HepG2 (cell line): ENCODE results near the gene SNAI3. TPM values are rescaled to one million over a fixed set of nuclear protein-coding genes. Genes with fewer than 3 reads are reported as not detected.

Source experiments
- ARHGAP35 ChIP-seq: sonication (generic); formaldehyde crosslinking; IDR thresholded peaks from 2 replicates; pipeline ENCODE4 v1.9.0; 2022; ENCODE audit warnings: mild to moderate bottlenecking, inconsistent platforms, moderate library complexity, missing genetic modification reagents, borderline replicate concordance
- BCL6 ChIP-seq: IDR thresholded peaks from 2 replicates; pipeline ENCODE4 v1.6.1; 2016; ENCODE audit warnings: missing genetic modification reagents, missing compliant biosample characterization
- GPN1 ChIP-seq: sonication (generic); formaldehyde crosslinking; IDR thresholded peaks from 2 replicates; pipeline ENCODE4 v1.5.1; 2020; ENCODE audit warnings: missing genetic modification reagents, borderline replicate concordance
- HOXA7 ChIP-seq: sonication (generic); formaldehyde crosslinking; IDR thresholded peaks from 2 replicates; pipeline ENCODE4 v1.8.1; 2022; ENCODE audit warnings: mild to moderate bottlenecking, missing genetic modification reagents, moderate library complexity
- KDM4B ChIP-seq: sonication (generic); formaldehyde crosslinking; IDR thresholded peaks from 2 replicates; pipeline ENCODE4 v1.4.0; 2020; ENCODE audit warnings: missing genetic modification reagents
- PPARG ChIP-seq: conservative IDR thresholded peaks from 2 replicates; pipeline ENCODE4 v1.6.1; 2016; ENCODE audit warnings: missing biosample characterization, missing genetic modification reagents
- RFX1 ChIP-seq: fragments of 450-650 bp; IDR thresholded peaks from 2 replicates; pipeline ENCODE4 v1.6.1; 2017
- TMF1 ChIP-seq: sonication (generic); formaldehyde crosslinking; IDR thresholded peaks from 2 replicates; pipeline ENCODE4 v1.8.1; 2022; ENCODE audit warnings: low read depth, missing genetic modification reagents
- ZIK1 ChIP-seq: sonication (generic); formaldehyde crosslinking; IDR thresholded peaks from 2 replicates; pipeline ENCODE4 v1.5.0; 2020; ENCODE audit warnings: mild to moderate bottlenecking, low read depth, missing genetic modification reagents, borderline replicate concordance
- ZNF383 ChIP-seq: sonication (generic); formaldehyde crosslinking; IDR thresholded peaks from 2 replicates; pipeline ENCODE4 v1.4.0; 2020; ENCODE audit warnings: missing genetic modification reagents, mild to moderate bottlenecking, borderline replicate concordance
- ZNF546 ChIP-seq: sonication (generic); formaldehyde crosslinking; conservative IDR thresholded peaks from 2 replicates; pipeline ENCODE4 v1.8.1; 2023; ENCODE audit warnings: mild to moderate bottlenecking, missing genetic modification reagents
- ZNF552 ChIP-seq: sonication (generic); formaldehyde crosslinking; IDR thresholded peaks from 2 replicates; pipeline ENCODE4 v1.9.0; 2022; ENCODE audit warnings: missing genetic modification reagents, mild to moderate bottlenecking, borderline replicate concordance
- polyA plus RNA-seq, 8 experiments: library from polyadenylated mRNA; depleted of rRNA in 3 of 8; stranded (reverse) in 7 of 8; unstranded in 1 of 8; fragments of >200 nt; fragmentation: Illumina TruSeq in 4 of 8; extraction: Trizol in 4 of 8; gene quantifications; 2 replicates each; pipeline versions ENCODE4 v1.2.1 to v1.2.3, GENCODE V29; 2011 to 2016; ENCODE audit warnings: low read depth in 4 of 8, missing spikeins in 1 of 8, mixed read lengths in 1 of 8; ENCODE audit not compliant: insufficient read depth in 1 of 8
- total RNA-seq, 5 experiments: library from RNA; depleted of rRNA; stranded (reverse); fragments of >200 nt; fragmentation: Illumina TruSeq; extraction: Trizol; gene quantifications; 2 replicates each; pipeline ENCODE4 v1.2.3, GENCODE V29; 2016; ENCODE audit warnings: low read depth in 1 of 5
- TF ChIP-seq, protein P1 (sequence below): sonication (generic); formaldehyde crosslinking; IDR thresholded peaks from 2 replicates; pipeline ENCODE4 v1.5.1; 2020; ENCODE audit warnings: mild to moderate bottlenecking, missing genetic modification reagents
- TF ChIP-seq, protein P2 (sequence below): sonication (generic); formaldehyde crosslinking; IDR thresholded peaks from 2 replicates; pipeline ENCODE4 v1.9.0; 2021; ENCODE audit warnings: missing genetic modification reagents, borderline replicate concordance
- TF ChIP-seq, protein P3 (sequence below): sonication (generic); formaldehyde crosslinking; conservative IDR thresholded peaks from 2 replicates; pipeline ENCODE4 v1.4.0; 2020; ENCODE audit warnings: missing genetic modification reagents
- TF ChIP-seq, protein P4 (sequence below): sonication (generic); formaldehyde crosslinking; IDR thresholded peaks from 2 replicates; pipeline ENCODE4 v1.5.1; 2020; ENCODE audit warnings: missing genetic modification reagents, mild to moderate bottlenecking, borderline replicate concordance
- TF ChIP-seq, protein P5 (sequence below): sonication (generic); formaldehyde crosslinking; IDR thresholded peaks from 2 replicates; pipeline ENCODE4 v1.4.0; 2020; ENCODE audit warnings: missing genetic modification reagents

The SNAI3 gene
- total and polyA plus RNA-seq, 2 of the 13 experiments (the other 11 are each of a cell fraction or from before 2014, with no cell fraction given): 0.09 to 0.18 TPM

DNA sequence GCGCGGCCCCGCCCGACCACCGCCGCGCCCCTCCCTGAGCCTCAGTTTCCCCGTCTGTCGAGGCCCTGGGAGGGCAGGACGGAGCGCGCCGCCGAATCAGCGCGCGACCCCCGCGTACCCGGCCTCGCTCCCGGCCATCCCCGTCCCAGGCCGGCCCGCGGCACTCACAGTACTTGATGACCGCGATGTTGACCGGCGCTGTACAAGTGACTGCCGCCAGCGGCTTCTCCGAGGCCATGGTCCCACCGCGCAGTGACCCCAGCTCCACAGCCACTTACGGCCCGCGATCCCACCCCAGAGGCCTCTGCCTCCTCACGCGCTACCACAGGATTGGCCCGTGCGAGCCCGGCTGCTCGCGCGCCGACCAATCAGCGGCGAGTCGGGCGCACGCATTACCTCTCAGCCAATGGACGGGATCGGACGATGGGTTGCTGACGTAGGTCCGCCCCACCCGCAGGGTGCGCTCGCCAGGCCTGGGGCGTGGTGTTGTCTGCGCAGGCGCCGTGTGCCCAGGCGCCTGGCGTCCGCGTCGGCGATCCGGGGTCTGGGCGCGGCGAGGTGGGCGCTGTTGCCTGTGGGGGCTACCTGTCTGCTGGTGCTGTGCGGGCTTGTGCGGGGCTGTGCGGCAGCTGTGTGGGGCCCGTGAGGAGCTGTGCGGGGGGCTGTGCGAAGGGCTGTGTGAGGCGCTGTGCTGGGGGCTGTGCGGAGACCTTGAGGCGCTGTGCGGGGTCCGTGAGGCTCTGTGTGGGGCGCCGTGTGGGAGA, 23.3 kb downstream of the SNAI3 start, which contains the start of gene MVD (continued):
- TF ChIP-seq, protein P1, sequence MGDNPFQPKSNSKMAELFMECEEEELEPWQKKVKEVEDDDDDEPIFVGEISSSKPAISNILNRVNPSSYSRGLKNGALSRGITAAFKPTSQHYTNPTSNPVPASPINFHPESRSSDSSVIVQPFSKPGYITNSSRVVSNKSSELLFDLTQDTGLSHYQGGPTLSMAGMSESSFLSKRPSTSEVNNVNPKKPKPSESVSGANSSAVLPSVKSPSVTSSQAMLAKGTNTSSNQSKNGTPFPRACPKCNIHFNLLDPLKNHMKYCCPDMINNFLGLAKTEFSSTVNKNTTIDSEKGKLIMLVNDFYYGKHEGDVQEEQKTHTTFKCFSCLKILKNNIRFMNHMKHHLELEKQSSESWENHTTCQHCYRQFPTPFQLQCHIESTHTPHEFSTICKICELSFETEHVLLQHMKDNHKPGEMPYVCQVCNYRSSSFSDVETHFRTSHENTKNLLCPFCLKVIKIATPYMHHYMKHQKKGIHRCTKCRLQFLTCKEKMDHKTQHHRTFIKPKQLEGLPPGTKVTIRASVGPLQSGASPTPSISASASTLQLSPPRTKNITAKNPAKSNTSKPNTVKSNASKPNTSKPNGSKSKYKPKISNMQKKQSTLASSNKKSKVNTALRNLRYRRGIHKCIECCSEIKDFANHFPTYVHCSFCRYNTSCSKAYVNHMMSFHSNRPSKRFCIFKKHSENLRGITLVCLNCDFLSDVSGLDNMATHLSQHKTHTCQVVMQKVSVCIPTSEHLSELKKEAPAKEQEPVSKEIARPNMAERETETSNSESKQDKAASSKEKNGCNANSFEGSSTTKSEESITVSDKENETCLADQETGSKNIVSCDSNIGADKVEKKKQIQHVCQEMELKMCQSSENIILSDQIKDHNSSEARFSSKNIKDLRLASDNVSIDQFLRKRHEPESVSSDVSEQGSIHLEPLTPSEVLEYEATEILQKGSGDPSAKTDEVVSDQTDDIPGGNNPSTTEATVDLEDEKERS (CRISPR knock-in tag): 0 out of 2 replicates have a peak, but pooled peaks have one; percentile 28
- TF ChIP-seq ZIK1: peak; percentile 88
- TF ChIP-seq, protein P2, sequence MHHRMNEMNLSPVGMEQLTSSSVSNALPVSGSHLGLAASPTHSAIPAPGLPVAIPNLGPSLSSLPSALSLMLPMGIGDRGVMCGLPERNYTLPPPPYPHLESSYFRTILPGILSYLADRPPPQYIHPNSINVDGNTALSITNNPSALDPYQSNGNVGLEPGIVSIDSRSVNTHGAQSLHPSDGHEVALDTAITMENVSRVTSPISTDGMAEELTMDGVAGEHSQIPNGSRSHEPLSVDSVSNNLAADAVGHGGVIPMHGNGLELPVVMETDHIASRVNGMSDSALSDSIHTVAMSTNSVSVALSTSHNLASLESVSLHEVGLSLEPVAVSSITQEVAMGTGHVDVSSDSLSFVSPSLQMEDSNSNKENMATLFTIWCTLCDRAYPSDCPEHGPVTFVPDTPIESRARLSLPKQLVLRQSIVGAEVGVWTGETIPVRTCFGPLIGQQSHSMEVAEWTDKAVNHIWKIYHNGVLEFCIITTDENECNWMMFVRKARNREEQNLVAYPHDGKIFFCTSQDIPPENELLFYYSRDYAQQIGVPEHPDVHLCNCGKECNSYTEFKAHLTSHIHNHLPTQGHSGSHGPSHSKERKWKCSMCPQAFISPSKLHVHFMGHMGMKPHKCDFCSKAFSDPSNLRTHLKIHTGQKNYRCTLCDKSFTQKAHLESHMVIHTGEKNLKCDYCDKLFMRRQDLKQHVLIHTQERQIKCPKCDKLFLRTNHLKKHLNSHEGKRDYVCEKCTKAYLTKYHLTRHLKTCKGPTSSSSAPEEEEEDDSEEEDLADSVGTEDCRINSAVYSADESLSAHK (CRISPR knock-in tag): no peak
- peak; percentile 15; the same call in 1 of the 2 replicates for TF ChIP-seq BCL6 (CRISPR knock-in tag)
- peak; percentile 81 for TF ChIP-seq ZNF552 (CRISPR knock-in tag)
- TF ChIP-seq GPN1 (CRISPR knock-in tag): peak; percentile 75; the same call in 1 of the 2 replicates
- TF ChIP-seq PPARG: peak; percentile 60; the same call in 1 of the 2 replicates
- TF ChIP-seq, protein P3, sequence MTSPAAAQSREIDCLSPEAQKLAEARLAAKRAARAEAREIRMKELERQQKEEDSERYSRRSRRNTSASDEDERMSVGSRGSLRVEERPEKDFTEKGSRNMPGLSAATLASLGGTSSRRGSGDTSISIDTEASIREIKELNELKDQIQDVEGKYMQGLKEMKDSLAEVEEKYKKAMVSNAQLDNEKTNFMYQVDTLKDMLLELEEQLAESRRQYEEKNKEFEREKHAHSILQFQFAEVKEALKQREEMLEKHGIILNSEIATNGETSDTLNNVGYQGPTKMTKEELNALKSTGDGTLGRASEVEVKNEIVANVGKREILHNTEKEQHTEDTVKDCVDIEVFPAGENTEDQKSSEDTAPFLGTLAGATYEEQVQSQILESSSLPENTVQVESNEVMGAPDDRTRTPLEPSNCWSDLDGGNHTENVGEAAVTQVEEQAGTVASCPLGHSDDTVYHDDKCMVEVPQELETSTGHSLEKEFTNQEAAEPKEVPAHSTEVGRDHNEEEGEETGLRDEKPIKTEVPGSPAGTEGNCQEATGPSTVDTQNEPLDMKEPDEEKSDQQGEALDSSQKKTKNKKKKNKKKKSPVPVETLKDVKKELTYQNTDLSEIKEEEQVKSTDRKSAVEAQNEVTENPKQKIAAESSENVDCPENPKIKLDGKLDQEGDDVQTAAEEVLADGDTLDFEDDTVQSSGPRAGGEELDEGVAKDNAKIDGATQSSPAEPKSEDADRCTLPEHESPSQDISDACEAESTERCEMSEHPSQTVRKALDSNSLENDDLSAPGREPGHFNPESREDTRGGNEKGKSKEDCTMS (CRISPR knock-in tag): no peak
- peak; percentile 52 for TF ChIP-seq ZNF546 (CRISPR knock-in tag)
- peak; percentile 34; the same call in 1 of the 2 replicates for TF ChIP-seq ARHGAP35 (CRISPR knock-in tag)
- 0 out of 2 replicates have a peak, but pooled peaks have one; percentile 46 for TF ChIP-seq ZNF383 (CRISPR knock-in tag)
- no peak for TF ChIP-seq RFX1
- TF ChIP-seq, protein P4, sequence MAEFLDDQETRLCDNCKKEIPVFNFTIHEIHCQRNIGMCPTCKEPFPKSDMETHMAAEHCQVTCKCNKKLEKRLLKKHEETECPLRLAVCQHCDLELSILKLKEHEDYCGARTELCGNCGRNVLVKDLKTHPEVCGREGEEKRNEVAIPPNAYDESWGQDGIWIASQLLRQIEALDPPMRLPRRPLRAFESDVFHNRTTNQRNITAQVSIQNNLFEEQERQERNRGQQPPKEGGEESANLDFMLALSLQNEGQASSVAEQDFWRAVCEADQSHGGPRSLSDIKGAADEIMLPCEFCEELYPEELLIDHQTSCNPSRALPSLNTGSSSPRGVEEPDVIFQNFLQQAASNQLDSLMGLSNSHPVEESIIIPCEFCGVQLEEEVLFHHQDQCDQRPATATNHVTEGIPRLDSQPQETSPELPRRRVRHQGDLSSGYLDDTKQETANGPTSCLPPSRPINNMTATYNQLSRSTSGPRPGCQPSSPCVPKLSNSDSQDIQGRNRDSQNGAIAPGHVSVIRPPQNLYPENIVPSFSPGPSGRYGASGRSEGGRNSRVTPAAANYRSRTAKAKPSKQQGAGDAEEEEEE (CRISPR knock-in tag): no peak
- TF ChIP-seq, protein P5, sequence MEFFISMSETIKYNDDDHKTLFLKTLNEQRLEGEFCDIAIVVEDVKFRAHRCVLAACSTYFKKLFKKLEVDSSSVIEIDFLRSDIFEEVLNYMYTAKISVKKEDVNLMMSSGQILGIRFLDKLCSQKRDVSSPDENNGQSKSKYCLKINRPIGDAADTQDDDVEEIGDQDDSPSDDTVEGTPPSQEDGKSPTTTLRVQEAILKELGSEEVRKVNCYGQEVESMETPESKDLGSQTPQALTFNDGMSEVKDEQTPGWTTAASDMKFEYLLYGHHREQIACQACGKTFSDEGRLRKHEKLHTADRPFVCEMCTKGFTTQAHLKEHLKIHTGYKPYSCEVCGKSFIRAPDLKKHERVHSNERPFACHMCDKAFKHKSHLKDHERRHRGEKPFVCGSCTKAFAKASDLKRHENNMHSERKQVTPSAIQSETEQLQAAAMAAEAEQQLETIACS: peak; percentile 64
- TF ChIP-seq HOXA7 (CRISPR knock-in tag): no peak
- peak; percentile 86 for TF ChIP-seq TMF1
- peak; percentile 68; the same call in 1 of the 2 replicates for TF ChIP-seq KDM4B (CRISPR knock-in tag)
